ENCODE measurements around the gene ATP4B.

ATP4B gene

DNA sequence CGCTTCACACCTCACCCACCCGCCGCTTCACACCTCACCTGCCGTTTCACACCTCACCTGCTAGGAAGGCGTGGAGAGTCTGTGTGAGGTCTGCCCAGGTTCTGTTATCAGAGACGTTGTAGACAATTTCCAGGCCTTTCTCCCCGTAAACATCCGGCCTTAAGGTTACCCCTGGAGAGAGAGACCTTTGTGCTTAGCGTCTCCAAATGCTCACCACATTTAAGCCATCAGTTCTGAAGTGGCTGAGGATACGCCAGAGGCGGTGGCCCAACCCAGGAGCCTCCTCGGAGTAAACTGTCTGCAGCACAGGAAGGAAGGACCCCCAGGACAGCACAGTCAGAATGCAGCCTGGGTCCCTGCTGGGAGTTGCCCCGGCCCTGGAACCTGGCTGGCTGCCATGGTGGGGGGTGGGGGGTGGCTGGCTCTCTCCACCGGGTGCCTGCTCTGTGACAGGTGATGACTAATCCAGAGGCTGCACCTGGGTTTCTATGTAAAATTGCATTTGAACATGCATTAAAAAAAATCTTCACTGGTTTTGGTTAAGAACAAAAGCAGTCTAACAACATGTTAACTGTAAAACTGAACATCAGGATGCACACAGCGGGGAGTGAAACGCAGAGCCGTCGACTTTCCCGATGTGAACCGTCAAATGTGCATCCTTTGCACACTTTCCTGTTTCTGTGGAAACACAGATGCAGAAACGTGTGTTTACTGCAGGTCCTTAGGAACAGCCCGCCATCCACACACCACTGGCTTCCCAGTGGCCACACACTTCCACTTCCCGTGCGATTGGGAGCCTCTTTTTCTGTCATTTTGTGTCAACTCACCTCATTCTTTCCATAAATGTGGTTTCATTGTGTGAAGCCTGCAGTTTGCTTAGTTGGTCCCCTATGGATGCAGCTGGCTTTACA is 4.5 kb downstream of the ATP4B start:
- TF ChIP-seq, protein P1, sequence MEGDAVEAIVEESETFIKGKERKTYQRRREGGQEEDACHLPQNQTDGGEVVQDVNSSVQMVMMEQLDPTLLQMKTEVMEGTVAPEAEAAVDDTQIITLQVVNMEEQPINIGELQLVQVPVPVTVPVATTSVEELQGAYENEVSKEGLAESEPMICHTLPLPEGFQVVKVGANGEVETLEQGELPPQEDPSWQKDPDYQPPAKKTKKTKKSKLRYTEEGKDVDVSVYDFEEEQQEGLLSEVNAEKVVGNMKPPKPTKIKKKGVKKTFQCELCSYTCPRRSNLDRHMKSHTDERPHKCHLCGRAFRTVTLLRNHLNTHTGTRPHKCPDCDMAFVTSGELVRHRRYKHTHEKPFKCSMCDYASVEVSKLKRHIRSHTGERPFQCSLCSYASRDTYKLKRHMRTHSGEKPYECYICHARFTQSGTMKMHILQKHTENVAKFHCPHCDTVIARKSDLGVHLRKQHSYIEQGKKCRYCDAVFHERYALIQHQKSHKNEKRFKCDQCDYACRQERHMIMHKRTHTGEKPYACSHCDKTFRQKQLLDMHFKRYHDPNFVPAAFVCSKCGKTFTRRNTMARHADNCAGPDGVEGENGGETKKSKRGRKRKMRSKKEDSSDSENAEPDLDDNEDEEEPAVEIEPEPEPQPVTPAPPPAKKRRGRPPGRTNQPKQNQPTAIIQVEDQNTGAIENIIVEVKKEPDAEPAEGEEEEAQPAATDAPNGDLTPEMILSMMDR (IDR thresholded peaks at IDR 0.05; ENCODE audit: insufficient read depth, low read length), result no peak
- TF ChIP-seq REST (IDR thresholded peaks at IDR 0.05; ENCODE audit: insufficient replicate concordance, low read depth), result no peak
- TF ChIP-seq POLR2AphosphoS5 (IDR thresholded peaks at IDR 0.05; ENCODE audit: low read depth), result no peak
- TF ChIP-seq SPI1 (IDR thresholded peaks at IDR 0.05; ENCODE audit: borderline replicate concordance, low read depth), result no peak
- TF ChIP-seq GABPA (IDR thresholded peaks at IDR 0.05; ENCODE audit: low read depth), result no peak
- H3K4me3 ChIP-seq (replicated peaks; ENCODE audit: insufficient read depth, low read length), result no peak overlapping the region
- H3K27me3 ChIP-seq (ENCODE audit: insufficient read depth, poor library complexity, severe bottlenecking), result no peaks in the 10 kb centered on the region
- no peak for DNase-seq (ENCODE audit: low read depth in 1 of 2, low spot score in 1 of 2)
- no peak overlapping the region for H3K27ac ChIP-seq (replicated peaks)

- Histone ChIP-seq H3K4me3 (replicated peaks; ENCODE audit: insufficient read depth, low read length) (no peak overlapping the region), H3K27ac (replicated peaks) (no peak overlapping the region), H3K27me3 (ENCODE audit: insufficient read depth, poor library complexity, severe bottlenecking) (no peaks in the 10 kb centered on the region)
- DNase-seq (ENCODE audit: low read depth in 1 of 2, low spot score in 1 of 2), result no peak
- TF ChIP-seq GABPA (IDR thresholded peaks at IDR 0.05; ENCODE audit: low read depth) (no peak), SPI1 (IDR thresholded peaks at IDR 0.05; ENCODE audit: borderline replicate concordance, low read depth) (no peak), REST (IDR thresholded peaks at IDR 0.05; ENCODE audit: insufficient replicate concordance, low read depth) (no peak)
- TF ChIP-seq, protein P1 (IDR thresholded peaks at IDR 0.05; ENCODE audit: insufficient read depth, low read length), result no peak
Observed at GRCh38 chr13:113652404-113653263, 5.4 kb downstream of the ATP4B start.

DNA sequence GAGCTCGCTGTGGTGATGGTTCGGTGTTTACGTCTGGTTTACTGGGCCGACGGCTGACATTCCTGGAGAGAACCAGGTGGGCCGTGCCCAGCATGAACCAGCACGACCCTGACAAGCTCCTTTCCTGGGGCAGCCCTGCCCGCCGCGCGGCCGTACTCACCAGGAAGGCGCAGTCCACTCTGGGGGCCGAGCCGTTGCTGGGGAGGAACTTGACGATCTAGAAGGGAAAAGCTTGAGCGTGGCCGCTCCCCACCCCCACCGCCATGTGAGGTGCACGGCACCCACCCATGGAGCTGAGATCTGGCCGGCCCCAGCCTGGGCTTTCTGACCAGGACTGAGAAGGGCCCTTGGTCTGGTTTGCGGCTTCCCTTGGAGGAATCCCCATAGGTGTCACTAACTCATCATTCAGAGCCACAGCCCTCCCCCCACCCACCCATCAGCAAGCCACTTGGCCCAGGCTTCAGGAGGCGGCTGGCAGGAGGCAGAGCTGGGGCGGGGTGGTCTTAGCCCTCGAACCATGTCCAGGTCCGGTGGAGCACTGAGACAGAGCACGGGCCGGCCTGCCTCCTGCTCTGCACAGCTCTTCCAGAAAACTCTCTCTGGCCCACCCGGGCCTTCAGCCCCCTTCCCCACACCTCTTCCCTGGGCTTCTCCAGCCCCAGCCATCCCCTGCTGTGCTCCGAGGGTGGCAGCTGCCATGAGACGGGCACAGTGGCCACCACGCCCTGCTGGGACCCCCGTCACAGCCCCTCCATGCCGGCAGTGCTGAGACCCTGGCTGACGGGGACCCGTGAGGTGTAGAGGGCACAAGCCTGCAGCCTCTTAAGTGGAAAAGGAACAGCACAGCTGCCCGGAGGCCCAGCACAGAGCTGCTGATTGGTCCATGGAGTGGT is 6.2 kb downstream of the ATP4B start:
- no peak for DNase-seq (ENCODE audit: low read depth in 1 of 2, low spot score in 1 of 2)
- TF ChIP-seq, protein P1 (IDR thresholded peaks at IDR 0.05; ENCODE audit: insufficient read depth, low read length), result no peak
- TF ChIP-seq POLR2AphosphoS5 (IDR thresholded peaks at IDR 0.05; ENCODE audit: low read depth) (no peak), REST (IDR thresholded peaks at IDR 0.05; ENCODE audit: insufficient replicate concordance, low read depth) (no peak), SPI1 (IDR thresholded peaks at IDR 0.05; ENCODE audit: borderline replicate concordance, low read depth) (no peak), GABPA (IDR thresholded peaks at IDR 0.05; ENCODE audit: low read depth) (no peak)
- Histone ChIP-seq H3K27me3 (ENCODE audit: insufficient read depth, poor library complexity, severe bottlenecking) (no peaks in the 10 kb centered on the region), H3K4me3 (replicated peaks; ENCODE audit: insufficient read depth, low read length) (no peak overlapping the region), H3K27ac (replicated peaks) (no peak overlapping the region)

Measured in HL-60 (cell line).